HL-60/S4 treated with retinoic acid at 250 ng/mL for 4 days and 3 days (cell line): Measurements from ENCODE around the gene DDX1.
"Not testable (repeated sequence)": the region's sequence is repeated elsewhere in the genome, so short reads cannot be mapped to it uniquely, and the experiment has no call there.

Experiments
- in situ Hi-C: fragments of 300-500 bp; cut with MboI; formaldehyde crosslinking; loops from 2 replicates; pipeline ENCODE4 v1.7.0; 2022; ENCODE audit warnings: low sequenced_read_pairs

The DDX1 gene

GRCh38 chr2:15591692-15592463, at the start of gene DDX1:
Gene DDX1 (plus strand): TSS chr2:15591868. CDS start chr2:15591934, 66 bp downstream.
- in situ Hi-C loops, result no loop called here

DNA sequence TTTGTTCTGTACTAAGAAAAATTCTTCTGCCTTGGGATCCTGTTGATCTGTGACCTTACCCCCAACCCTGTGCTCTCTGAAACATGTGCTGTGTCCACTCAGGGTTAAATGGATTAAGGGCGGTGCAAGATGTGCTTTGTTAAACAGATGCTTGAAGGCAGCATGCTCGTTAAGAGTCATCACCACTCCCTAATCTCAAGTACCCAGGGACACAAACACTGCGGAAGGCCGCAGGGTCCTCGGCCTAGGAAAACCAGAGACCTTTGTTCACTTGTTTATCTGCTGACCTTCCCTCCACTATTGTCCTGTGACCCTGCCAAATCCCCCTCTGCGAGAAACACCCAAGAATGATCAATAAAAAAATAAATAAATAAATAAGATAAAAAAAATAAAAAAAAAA, 49.4 kb upstream of the DDX1 start:
- in situ Hi-C loops, result not testable (repeated sequence)

GRCh38 chr2:15543053-15543452, 48.6 kb upstream of the DDX1 start:
- in situ Hi-C loops, result no loop called here

- in situ Hi-C loops, result no loop called here
Measured at GRCh38 chr2:15543541-15543940, 48.1 kb upstream of the DDX1 start.

- in situ Hi-C loops, result no loop called here
Measured at GRCh38 chr2:15544227-15544626, 47.4 kb upstream of the DDX1 start.

- in situ Hi-C loops, result no loop called here
Measured at GRCh38 chr2:15546297-15547098, 45.2 kb upstream of the DDX1 start.

DNA sequence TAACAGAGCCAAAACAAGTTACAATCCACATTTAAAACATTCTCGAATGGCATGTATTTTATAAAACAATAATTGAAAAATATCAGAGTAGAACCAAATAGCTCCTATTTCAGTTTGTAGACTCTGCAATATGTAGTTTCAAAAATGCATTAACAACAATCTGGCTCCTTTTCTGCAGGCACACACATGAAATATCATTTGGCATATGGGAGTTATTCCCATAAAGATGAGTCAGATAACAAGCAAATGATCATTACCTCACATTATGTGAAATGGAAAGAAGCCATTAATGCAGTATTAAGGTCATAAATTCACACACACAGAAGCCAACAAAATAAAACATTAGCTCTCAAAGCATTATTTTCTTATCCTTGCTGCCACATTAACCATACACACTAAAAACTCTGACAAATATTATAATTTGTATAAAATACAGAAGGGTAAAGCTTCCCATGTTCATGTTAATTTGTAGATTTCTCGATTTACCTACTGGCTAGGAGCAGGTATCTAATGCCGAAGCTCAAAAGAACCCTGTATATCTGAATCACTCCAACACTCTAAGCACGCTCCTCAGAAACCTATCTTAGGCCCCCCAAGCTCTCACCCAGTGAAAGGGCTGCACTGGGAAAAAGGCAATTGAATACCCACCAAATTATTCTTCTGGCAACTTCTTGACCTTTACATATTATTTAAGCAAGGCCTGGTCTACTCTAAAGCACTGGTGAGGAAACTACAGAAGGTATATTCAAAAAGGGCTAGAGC, 44.4 kb upstream of the DDX1 start:
- in situ Hi-C loops, result no loop called here

DNA sequence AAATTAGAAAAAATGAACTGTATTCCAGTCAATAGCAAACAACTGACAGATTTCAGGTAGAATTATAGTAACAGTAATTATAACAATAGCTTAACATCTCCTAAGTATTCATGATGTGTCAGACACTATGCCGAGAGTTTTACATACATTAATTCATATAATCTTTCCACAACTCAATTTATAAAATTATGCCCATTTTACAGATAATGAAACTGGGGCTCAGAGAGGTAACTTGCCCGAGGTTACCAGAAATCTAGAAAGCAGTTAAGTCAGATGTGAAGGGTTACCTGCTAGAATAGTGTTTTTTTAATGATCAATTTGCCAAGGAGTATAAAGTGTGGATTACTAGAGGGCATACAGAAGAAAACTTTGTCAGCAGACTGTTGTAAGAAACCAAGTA, 42.7 kb upstream of the DDX1 start:
- in situ Hi-C loops, result no loop called here

DNA sequence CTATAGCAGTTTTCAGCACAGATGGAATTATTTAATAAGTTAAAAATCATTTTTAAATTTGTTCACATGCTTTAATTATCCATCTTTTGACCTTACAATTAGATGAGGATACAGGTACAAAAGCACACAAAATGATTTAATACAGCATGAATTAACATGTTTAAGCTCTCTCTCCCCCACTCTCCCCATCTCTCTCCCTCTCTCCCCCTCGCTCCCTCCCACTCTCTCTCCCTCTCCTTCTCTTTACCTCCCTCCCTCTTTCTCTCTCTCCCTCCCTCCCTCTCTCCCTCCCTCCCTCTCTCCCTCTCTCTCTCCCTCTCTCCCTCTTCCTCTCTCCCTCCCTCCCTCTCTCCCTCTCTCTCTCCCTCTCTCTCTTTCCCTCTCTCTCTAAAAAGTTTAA, 38.1 kb upstream of the DDX1 start:
- in situ Hi-C loops, result no loop called here

GRCh38 chr2:15553951-15554350, 37.7 kb upstream of the DDX1 start:
- in situ Hi-C loops, result no loop called here

GRCh38 chr2:15554525-15555218, 37.0 kb upstream of the DDX1 start:
- in situ Hi-C loops, result no loop called here

GRCh38 chr2:15555760-15556193, 35.9 kb upstream of the DDX1 start:
- in situ Hi-C loops, result no loop called here

DNA sequence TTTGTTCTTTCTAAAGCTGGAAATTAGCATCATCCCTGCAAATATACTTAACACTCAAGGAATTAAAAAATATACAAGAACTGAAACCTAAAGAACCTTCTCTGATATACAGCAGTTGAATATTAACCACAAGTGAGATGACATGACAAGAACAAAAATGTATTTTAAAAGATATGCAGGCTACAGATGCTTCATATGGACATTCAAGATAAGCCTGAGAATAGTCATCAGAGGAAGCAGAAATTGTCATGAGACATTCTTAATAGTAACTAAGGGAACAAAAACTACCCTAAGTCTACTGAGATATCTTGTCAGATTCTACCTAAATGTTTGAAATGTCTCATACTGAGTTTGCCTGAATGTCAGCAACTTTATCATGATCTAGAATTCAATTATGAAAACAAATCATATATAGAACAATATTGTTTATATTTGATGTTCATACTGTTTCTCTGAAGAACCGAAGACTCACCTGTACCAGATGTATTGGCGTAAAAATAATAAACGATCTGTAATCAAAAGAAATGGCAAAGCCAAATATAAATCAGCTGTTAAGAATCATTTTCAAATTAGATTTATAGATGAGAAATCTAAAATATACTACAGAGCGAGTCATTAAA, 35.2 kb upstream of the DDX1 start:
- in situ Hi-C loops, result no loop called here

GRCh38 chr2:15557887-15558311, 33.8 kb upstream of the DDX1 start:
- in situ Hi-C loops, result no loop called here

DNA sequence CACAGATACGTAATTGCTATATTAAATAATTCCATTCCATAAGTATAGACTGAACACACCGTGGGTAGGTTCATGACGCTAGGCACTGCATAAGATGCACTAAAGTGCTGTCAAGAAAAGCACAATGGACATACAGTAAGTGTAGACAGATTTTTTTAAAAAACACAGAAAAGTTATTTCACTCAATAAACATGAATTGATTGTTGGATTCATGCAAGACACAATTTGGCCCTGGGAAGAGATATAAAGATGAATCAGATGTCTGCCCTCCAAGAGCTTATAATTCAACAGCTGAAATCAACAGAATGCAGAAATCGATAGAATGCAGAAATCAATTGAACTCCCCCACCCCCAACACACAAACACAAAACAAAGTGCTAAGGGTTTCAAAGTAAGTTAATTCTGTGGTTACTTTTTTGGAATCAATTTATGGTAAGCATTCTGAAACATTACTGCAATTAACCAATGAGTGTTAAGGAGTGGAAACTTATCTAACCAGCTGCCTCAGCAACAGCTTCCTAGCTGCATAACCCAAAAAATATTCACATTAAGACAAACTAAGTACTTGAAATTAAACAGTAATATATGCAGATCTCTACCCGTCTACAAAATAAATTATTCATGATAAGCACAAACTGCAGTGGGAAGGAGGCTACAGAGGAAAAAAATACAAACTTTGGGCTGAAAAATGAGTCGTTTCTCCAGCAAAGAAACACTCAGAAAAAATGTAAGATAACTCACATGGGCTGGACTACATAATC, 32.1 kb upstream of the DDX1 start:
- in situ Hi-C loops, result no loop called here

GRCh38 chr2:15560140-15560987, 31.3 kb upstream of the DDX1 start:
- in situ Hi-C loops, result no loop called here

- in situ Hi-C loops, result no loop called here
Measured at GRCh38 chr2:15560988-15561573, 30.6 kb upstream of the DDX1 start, which contains the start of gene NBAS. Gene NBAS (minus strand): TSS chr2:15561334. CDS start chr2:15561304, 30 bp downstream.
